Hepatocyte (in vitro differentiated cells): ENCODE measurements around the gene TLX2.

Experiments used
- CTCF ChIP-seq: fragments of 200-600 bp; sonication (generic); IDR thresholded peaks from 2 replicates; pipeline ENCODE4 v1.5.1; 2016; ENCODE audit warnings: antibody characterized with exemption, mild to moderate bottlenecking; ENCODE audit not compliant: poor library complexity
- EZH2 ChIP-seq: fragments of 200-600 bp; sonication (generic); IDR thresholded peaks from 2 replicates; pipeline ENCODE4 v1.6.1; 2016; ENCODE audit warnings: antibody characterized with exemption, mild to moderate bottlenecking, borderline replicate concordance

GRCh38 chr2:74472945-74473258 lies 41.3 kb upstream of the TLX2 start:
- TF ChIP-seq EZH2 (no peak), CTCF (no peak)
